ENCODE measurements around the gene ZBTB7C.

DNA sequence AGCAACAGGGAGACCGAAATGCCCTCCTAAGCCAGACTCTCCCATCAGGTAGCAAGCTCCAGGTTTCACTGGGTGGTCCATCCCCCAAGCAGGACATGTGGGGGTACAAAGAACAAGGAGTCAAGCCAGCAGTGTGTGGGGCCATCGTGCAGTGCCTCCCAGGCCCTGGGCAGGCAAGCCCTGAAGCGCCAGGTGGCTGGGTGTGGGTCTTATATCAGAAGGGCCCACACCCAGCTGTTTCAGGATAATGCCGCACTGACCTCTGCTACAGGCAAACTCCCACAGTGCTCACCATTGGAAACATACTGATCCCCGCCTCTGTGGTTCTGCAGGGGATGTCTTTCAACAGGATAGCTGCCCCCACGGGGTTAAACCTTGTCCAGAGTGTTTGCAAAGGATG is 304.5 kb downstream of the ZBTB7C start:
- TF ChIP-seq STAT6 (CRISPR knock-in tag; IDR thresholded peaks at IDR 0.05): no peak
- no peak for TF ChIP-seq CTCF (IDR thresholded peaks at IDR 0.05 in 2 of 3, conservative IDR thresholded peaks at IDR 0.05 in 1 of 3; ENCODE audit: insufficient read depth in 2 of 3, low read depth in 1 of 3, low read length in 3 of 3)
- no peak for TF ChIP-seq YBX1 (IDR thresholded peaks at IDR 0.05)
- TF ChIP-seq, protein P1, sequence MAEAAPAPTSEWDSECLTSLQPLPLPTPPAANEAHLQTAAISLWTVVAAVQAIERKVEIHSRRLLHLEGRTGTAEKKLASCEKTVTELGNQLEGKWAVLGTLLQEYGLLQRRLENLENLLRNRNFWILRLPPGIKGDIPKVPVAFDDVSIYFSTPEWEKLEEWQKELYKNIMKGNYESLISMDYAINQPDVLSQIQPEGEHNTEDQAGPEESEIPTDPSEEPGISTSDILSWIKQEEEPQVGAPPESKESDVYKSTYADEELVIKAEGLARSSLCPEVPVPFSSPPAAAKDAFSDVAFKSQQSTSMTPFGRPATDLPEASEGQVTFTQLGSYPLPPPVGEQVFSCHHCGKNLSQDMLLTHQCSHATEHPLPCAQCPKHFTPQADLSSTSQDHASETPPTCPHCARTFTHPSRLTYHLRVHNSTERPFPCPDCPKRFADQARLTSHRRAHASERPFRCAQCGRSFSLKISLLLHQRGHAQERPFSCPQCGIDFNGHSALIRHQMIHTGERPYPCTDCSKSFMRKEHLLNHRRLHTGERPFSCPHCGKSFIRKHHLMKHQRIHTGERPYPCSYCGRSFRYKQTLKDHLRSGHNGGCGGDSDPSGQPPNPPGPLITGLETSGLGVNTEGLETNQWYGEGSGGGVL (CRISPR knock-in tag; IDR thresholded peaks at IDR 0.05): no peak
- no peak for TF ChIP-seq XRCC5 (IDR thresholded peaks at IDR 0.05; ENCODE audit: low read depth, low read length)
- no peak for TF ChIP-seq ZNF263 (CRISPR knock-in tag; IDR thresholded peaks at IDR 0.05; ENCODE audit: borderline replicate concordance)
- TF ChIP-seq ZNF140 (CRISPR knock-in tag; IDR thresholded peaks at IDR 0.05): no peak
- TF ChIP-seq NR2C2 (CRISPR knock-in tag; IDR thresholded peaks at IDR 0.05): no peak
- no peak for TF ChIP-seq NR2C2 (tag; IDR thresholded peaks at IDR 0.05)
- TF ChIP-seq DPF2 (IDR thresholded peaks at IDR 0.05): no peak
- TF ChIP-seq ATF7 (IDR thresholded peaks at IDR 0.05): no peak
- no peak for TF ChIP-seq HDAC8 (tag; IDR thresholded peaks at IDR 0.05)
- no peak for TF ChIP-seq GATA2 (CRISPR knock-in tag; IDR thresholded peaks at IDR 0.05)

All from K562 (cell line).